Mesothelial cell of epicardium (in vitro differentiated cells): ENCODE measurements around the gene EPC2. TPM values are rescaled to one million over a fixed set of nuclear protein-coding genes. Genes with fewer than 3 reads are reported as not detected.

ENCODE experiments used
- DNase-seq, 2 experiments: peaks; one replicate each; pipeline ENCODE4 v3.0.0; 2021; ENCODE audit warnings: low spot score in 2 of 2; ENCODE audit not compliant: unreplicated experiment in 2 of 2
- H3K27ac Mint-ChIP-seq: 2 replicates; pipeline ENCODE4 v1.8.0; 2021; ENCODE audit warnings: mixed read lengths
- H3K27me3 Mint-ChIP-seq: 2 replicates; pipeline ENCODE4 v1.8.0; 2021; ENCODE audit warnings: low read depth, mixed read lengths
- H3K36me3 Mint-ChIP-seq: 2 replicates; pipeline ENCODE4 v1.8.0; 2021; ENCODE audit warnings: mixed read lengths
- H3K4me1 Mint-ChIP-seq: 2 replicates; pipeline ENCODE4 v1.8.0; 2021; ENCODE audit warnings: mixed read lengths
- H3K4me3 Mint-ChIP-seq: 2 replicates; pipeline ENCODE4 v1.8.0; 2021; ENCODE audit warnings: mild to moderate bottlenecking, moderate library complexity, mixed read lengths
- H3K9me3 Mint-ChIP-seq: 2 replicates; pipeline ENCODE4 v1.8.0; 2021; ENCODE audit warnings: mixed read lengths
- total RNA-seq: library from RNA; stranded (reverse); gene quantifications from 3 replicates; pipeline ENCODE4 v1.2.1, GENCODE V29; 2021
- TF ChIP-seq, protein P1 (sequence below): fragments of 200-600 bp; sonication (generic); IDR thresholded peaks from one replicate; pipeline ENCODE4 v1.5.0; 2021; ENCODE audit warnings: antibody characterized with exemption; ENCODE audit not compliant: unreplicated experiment

Gene EPC2
- total RNA-seq, 1 donor from 2014 or later: 43.8 TPM

DNA sequence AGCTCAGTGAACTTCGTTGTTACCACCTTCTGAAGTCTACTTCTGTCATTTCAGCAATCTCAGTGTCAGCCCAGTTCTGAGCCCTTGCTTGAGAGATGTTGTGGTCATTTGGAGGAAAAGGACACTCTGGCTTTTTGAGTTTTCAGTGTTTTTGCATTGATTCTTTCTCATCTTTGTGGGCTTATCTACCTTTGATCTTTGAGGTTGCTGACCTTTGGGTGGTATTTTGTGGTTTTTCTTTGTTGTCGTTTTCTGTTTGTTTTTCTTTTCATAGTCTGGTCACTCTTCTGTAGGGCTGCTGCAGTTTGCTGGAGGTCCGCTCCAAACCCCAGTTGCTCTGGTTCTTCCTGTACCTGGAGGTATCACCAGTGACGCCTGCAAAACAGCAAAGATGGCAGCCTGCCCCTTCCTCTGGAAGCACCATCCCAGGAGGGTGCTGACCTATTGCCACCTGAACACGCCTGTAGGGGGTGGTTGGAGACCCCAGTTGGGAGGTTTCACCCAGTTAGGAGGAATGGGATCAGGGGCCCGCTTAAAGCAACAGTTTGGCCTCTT, 74.7 kb downstream of the EPC2 start:
- H3K4me1 Mint-ChIP-seq: peaks cover 45% of the 10 kb centered on the region

DNA sequence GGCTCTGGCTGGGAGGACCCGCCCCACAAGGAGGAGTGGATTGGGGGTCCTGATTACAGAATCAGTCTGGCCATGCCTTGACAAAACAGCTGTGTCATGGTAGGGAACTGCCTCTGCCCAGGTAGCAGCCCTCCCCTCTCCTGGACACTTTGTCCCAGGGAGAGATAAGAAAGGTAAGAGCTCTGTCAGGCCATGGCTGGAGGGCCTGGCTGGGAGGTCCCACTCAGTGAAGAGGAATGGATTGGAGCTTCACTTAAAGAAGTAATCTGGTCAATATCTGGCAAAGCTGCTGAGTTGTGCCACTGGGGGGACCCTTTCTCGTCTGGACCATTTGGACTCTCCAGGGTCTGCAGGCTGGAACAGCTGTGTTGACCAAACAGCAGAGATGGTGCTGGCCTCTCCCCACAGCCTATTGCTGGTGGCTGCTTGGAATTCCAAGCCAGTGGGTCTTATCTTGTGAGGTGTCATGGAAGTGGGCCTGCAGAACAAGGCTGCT, 75.4 kb downstream of the EPC2 start:
- Mint-ChIP-seq H3K4me1 (peaks cover 45% of the 10 kb centered on the region), H3K4me3 (no peak overlapping the region), H3K9me3 (peaks cover 38% of the 10 kb centered on the region), H3K27ac (no peak overlapping the region), H3K27me3 (no peaks in the 10 kb centered on the region), H3K36me3 (peaks cover 40% of the 10 kb centered on the region)
- DNase-seq: no peak
- TF ChIP-seq, protein P1, sequence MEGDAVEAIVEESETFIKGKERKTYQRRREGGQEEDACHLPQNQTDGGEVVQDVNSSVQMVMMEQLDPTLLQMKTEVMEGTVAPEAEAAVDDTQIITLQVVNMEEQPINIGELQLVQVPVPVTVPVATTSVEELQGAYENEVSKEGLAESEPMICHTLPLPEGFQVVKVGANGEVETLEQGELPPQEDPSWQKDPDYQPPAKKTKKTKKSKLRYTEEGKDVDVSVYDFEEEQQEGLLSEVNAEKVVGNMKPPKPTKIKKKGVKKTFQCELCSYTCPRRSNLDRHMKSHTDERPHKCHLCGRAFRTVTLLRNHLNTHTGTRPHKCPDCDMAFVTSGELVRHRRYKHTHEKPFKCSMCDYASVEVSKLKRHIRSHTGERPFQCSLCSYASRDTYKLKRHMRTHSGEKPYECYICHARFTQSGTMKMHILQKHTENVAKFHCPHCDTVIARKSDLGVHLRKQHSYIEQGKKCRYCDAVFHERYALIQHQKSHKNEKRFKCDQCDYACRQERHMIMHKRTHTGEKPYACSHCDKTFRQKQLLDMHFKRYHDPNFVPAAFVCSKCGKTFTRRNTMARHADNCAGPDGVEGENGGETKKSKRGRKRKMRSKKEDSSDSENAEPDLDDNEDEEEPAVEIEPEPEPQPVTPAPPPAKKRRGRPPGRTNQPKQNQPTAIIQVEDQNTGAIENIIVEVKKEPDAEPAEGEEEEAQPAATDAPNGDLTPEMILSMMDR: no peak

More for the DNA sequence above, 74.7 kb downstream of the EPC2 start:
- no peak overlapping the region for H3K4me3 Mint-ChIP-seq
- peak overlapping the region; percentile 75 for H3K27ac Mint-ChIP-seq
- H3K9me3 Mint-ChIP-seq: peaks cover 42% of the 10 kb centered on the region
- no peaks in the 10 kb centered on the region for H3K27me3 Mint-ChIP-seq
- peaks cover 45% of the 10 kb centered on the region for H3K36me3 Mint-ChIP-seq
- DNase-seq: no peak
- TF ChIP-seq, protein P1: no peak

DNA sequence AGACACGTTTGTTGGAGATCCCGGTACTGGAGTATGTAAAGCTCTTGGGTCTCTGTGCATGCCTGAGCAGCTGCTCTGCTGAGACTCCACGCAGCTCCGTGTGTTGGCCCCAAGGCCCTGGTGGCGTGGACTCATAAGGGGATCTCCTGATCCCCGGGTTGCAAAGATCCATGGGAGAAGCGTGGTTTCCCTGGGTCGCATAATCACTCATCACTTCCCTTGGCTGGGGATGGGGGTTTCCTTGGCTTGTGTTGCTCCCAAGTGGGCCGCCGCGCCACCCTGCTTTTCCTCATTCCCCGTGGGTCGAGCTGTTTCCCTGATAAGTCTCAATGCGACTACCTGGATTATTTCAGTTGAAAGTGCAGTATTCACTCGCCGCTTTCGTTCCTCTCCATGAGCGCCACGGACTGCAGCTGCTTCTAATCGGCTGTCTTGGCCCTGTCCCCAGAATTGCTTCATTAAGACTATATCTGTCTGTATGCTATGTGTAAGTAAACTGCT, 76.0 kb downstream of the EPC2 start:
- Mint-ChIP-seq H3K27me3 (no peaks in the 10 kb centered on the region), H3K27ac (peak overlapping the region; percentile 69), H3K4me1 (peaks cover 45% of the 10 kb centered on the region), H3K4me3 (peak overlapping the region; percentile 35), H3K9me3 (peaks cover 33% of the 10 kb centered on the region), H3K36me3 (peaks cover 35% of the 10 kb centered on the region)
- TF ChIP-seq, protein P1: no peak
- DNase-seq: no peak

DNA sequence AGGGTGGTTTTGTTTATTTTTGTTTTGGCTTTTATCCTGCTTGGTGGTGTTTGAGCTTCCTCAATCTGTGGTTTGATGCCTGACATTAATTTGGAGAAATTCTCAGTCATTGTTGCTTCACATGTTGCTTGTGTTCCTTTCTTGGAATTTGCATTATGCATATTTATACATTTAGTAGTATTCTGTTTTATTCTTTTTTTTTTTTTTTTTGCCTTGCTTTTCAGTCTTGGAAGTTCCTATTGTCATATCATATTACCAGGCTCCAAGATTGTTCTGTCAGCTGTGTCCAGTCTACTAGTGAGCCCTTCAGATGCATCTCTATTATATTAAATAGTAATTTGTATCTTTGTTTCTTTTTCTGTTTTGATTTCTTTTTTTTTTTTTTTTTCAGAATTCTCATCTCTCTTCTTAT, 77.0 kb downstream of the EPC2 start:
- H3K9me3 Mint-ChIP-seq: peaks cover 29% of the 10 kb centered on the region
- H3K27me3 Mint-ChIP-seq: no peaks in the 10 kb centered on the region
- TF ChIP-seq, protein P1: no peak
- H3K27ac Mint-ChIP-seq: peak overlapping the region; percentile 70
- H3K4me1 Mint-ChIP-seq: peaks cover 45% of the 10 kb centered on the region
- H3K36me3 Mint-ChIP-seq: peaks cover 30% of the 10 kb centered on the region
- no peak overlapping the region for H3K4me3 Mint-ChIP-seq
- DNase-seq: no peak

DNA sequence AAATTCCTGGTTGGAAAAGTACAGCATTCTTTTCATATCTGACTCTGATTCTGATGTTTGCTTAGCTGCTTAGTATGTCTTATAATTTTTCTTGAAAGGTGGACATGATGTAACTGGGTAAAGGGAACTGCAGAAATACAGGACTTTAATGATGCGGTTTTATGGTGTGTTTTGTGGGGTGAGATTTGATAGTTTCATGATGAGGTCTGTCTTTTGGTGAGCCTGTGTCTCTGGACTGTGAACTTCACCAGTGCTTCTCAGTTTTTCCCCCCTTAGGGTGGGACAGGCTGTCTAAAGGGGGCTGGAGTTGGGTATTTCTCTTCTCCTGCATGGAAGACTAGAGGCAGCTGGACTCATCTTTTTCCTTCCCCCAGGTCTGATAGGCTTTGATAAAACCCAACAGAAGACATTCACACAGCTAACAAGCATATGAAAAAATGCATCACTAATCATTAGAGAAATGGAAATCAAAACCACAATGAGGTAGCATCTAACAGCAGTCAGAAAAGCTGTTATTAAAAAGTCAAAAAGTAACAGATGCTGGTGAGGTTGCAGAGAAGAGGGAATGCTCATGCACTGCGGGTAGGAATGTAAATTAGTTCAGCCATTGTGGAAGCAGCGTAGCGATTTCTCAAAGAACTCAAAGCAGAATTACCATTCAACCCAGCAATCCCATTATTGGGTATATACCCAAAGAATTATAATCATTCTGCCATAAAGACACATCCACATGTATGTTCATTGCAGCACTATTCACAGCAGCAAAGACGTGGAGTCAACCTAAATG, 77.6 kb downstream of the EPC2 start:
- TF ChIP-seq, protein P1: no peak
- Mint-ChIP-seq H3K27ac (peak overlapping the region; percentile 70), H3K4me3 (no peak overlapping the region), H3K4me1 (peaks cover 45% of the 10 kb centered on the region), H3K36me3 (peaks cover 30% of the 10 kb centered on the region), H3K27me3 (no peaks in the 10 kb centered on the region), H3K9me3 (peaks cover 29% of the 10 kb centered on the region)
- DNase-seq: no peak
